Sigmoid colon (tissue), 7 donors: ENCODE measurements around the gene PKDCC. TPM values are rescaled to one million over a fixed set of nuclear protein-coding genes. Genes with fewer than 3 reads are reported as not detected.
"Not testable (repeated sequence)": the region's sequence is repeated elsewhere in the genome, so short reads cannot be mapped to it uniquely, and the experiment has no call there.

ENCODE experiments used
- DNase-seq: peaks from one replicate; pipeline ENCODE4 v3.0.0-alpha.2; 2019
- H3K27ac ChIP-seq, 4 donors: fragments of 200-600 bp; sonication (generic); one replicate each; pipeline ENCODE4 v1.5.1; 2016 to 2019; ENCODE audit warnings: mild to moderate bottlenecking in 1 of 4
- H3K27me3 ChIP-seq, 3 donors: fragments of 200-600 bp; sonication (generic); one replicate each; pipeline ENCODE4 v1.5.1; 2019; ENCODE audit warnings: mild to moderate bottlenecking in 1 of 3
- H3K36me3 ChIP-seq, 4 donors: fragments of 200-600 bp; sonication (generic); one replicate each; pipeline ENCODE4 v1.5.1; 2016 to 2019
- H3K4me1 ChIP-seq, 4 donors: fragments of 200-600 bp; sonication (generic); one replicate each; pipeline ENCODE4 v1.5.1; 2017 to 2019
- H3K4me3 ChIP-seq, 4 donors: fragments of 200-600 bp; sonication (generic); one replicate each; pipeline ENCODE4 v1.5.1; 2017 to 2019; ENCODE audit warnings: mild to moderate bottlenecking in 2 of 4, moderate library complexity in 1 of 4
- H3K9me3 ChIP-seq, 4 donors: fragments of 200-600 bp in 3 of 4; sonication (generic) in 3 of 4; one replicate each; pipeline versions ENCODE4 v1.5.1 to v1.6.1; 2013 to 2019
- EP300 ChIP-seq, 4 donors: sonication (generic); formaldehyde crosslinking; IDR thresholded peaks; one replicate each; pipeline ENCODE4 v1.6.1; 2017; ENCODE audit warnings: antibody characterized with exemption in 4 of 4
- POLR2A ChIP-seq, 2 donors: fragments of 450-650 bp; IDR thresholded peaks; one replicate each; pipeline ENCODE4 v1.6.1; 2016; ENCODE audit warnings: antibody characterized with exemption in 2 of 2, mild to moderate bottlenecking in 2 of 2, moderate library complexity in 2 of 2
- POLR2AphosphoS5 ChIP-seq, 4 donors: sonication (generic); formaldehyde crosslinking; IDR thresholded peaks; one replicate each; pipeline ENCODE4 v1.6.1; 2017; ENCODE audit warnings: antibody characterized with exemption in 4 of 4
- WGBS, 2 donors: extraction: QIAGEN DNeasy Blood & Tissue Kit; methylation state at CpG; one replicate each; pipeline ENCODE4 v1.1.7; 2013; 5-methylcytosine and 5-hydroxymethylcytosine counted together
- intact Hi-C: fragments of 100-400 bp; cut with DNase I; formaldehyde crosslinking; loops from one replicate; pipeline ENCODE4 v1.15.1; 2023
- polyA plus RNA-seq, 3 donors: library from polyadenylated mRNA; stranded (reverse); fragments of 200-250 nt; gene quantifications; one replicate each; pipeline ENCODE4 v1.2.3, GENCODE V29; 2013
- total RNA-seq, 4 donors: library from RNA; depleted of rRNA; stranded (reverse); fragments of >200 nt; gene quantifications; one replicate each; pipeline ENCODE4 v1.1.0, GENCODE V29; 2016
- TF ChIP-seq, protein P1 (sequence below), 4 experiments: fragments of 450-650 bp in 3 of 4; fragments of 200-600 bp in 1 of 4; IDR thresholded peaks; one replicate each; pipeline ENCODE4 v1.5.1; 2016 to 2019; ENCODE audit warnings: antibody characterized with exemption in 4 of 4, mild to moderate bottlenecking in 3 of 4, moderate library complexity in 2 of 4
- donor health status: healthy with polysubstance abuse.
- donor health status: Bipolar disorder and iron deficiency.
- donor health status: healthy.

Gene PKDCC
- total and polyA plus RNA-seq, 7 donors = 13.9 to 106 (median 67.7) TPM

DNA sequence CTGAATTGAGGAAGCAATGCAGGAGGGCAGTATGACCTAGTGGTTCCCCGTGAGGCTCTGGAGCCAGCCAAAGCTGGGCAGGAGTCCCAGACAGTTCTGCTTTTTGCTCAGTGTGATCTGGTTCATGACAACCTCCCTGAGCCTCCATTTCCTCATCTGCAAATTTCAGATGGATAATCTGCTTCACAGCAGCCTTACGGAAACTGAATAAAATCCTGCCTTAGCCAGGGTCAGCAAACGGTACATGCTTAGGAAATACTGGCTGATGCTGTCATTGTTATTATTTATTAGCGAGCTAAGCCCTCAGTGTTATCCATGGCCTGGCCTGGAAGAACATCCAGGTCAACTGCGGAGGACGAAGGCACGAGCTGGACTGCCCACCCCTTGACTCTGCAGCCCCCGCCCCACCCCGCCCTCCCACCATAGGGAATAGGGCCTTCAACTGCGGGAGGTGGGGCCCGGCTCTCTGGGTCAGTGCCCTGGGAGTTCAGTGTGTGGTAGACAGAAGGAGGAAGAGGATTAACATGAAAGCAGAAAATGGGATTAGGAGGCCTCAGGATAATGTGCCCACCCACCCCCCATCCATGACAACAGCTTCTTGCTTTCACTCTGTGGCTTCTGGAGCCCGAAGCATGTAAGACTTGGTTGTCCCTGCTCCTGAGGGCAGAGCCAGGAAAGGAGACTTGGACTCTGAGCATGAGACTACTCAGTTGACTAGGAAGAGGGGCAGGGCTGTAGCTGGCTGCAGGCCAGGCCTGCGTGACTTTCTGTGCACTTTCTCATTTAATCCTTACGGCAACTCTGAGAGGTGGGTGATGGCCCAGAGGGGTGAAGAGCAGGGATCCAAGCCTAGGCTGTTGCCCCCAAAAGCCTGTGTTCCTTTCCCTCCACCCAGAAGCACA lies 13.1 kb downstream of the PKDCC start:
- Histone ChIP-seq H3K27me3 (no peaks in the 10 kb centered on the region), H3K9me3 (no peaks in the 10 kb centered on the region), H3K27ac (peak overlapping the region; percentile 96 to 99 (median 96)), H3K36me3 (peaks cover 20 to 37% (median 26%) of the 10 kb centered on the region in 4 donors), H3K4me1 (peaks cover 0 to 89% (median 80%) of the 10 kb centered on the region in 4 donors), H3K4me3 (no peak overlapping the region)
- DNase-seq = peak; percentile 87
- TF ChIP-seq POLR2AphosphoS5 (IDR thresholded peaks at IDR 0.05) (peak in 3 of 4 donors; percentile 59 to 67 (median 64)), POLR2A (IDR thresholded peaks at IDR 0.05) (no peak)
- intact Hi-C loops = no loop called here
- WGBS, 2 donors = 17 to 44% methylated on average over 14 of the region's 14 CpGs

- 12 to 53% methylated on average over 1 of the region's 1 CpG for WGBS, 2 donors
- Histone ChIP-seq H3K4me3 (no peak overlapping the region), H3K36me3 (peaks cover 20 to 31% (median 24%) of the 10 kb centered on the region in 4 donors), H3K27me3 (no peaks in the 10 kb centered on the region), H3K27ac (peak overlapping the region; percentile 96 to 99 (median 96)), H3K4me1 (peaks cover 0 to 80% (median 72%) of the 10 kb centered on the region in 4 donors), H3K9me3 (no peaks in the 10 kb centered on the region)
- intact Hi-C loops = no loop called here
- no peak for DNase-seq
- TF ChIP-seq, protein P1, sequence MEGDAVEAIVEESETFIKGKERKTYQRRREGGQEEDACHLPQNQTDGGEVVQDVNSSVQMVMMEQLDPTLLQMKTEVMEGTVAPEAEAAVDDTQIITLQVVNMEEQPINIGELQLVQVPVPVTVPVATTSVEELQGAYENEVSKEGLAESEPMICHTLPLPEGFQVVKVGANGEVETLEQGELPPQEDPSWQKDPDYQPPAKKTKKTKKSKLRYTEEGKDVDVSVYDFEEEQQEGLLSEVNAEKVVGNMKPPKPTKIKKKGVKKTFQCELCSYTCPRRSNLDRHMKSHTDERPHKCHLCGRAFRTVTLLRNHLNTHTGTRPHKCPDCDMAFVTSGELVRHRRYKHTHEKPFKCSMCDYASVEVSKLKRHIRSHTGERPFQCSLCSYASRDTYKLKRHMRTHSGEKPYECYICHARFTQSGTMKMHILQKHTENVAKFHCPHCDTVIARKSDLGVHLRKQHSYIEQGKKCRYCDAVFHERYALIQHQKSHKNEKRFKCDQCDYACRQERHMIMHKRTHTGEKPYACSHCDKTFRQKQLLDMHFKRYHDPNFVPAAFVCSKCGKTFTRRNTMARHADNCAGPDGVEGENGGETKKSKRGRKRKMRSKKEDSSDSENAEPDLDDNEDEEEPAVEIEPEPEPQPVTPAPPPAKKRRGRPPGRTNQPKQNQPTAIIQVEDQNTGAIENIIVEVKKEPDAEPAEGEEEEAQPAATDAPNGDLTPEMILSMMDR (IDR thresholded peaks at IDR 0.05) = no peak
- TF ChIP-seq EP300 (IDR thresholded peaks at IDR 0.05) (no peak), POLR2AphosphoS5 (IDR thresholded peaks at IDR 0.05) (no peak), POLR2A (IDR thresholded peaks at IDR 0.05) (no peak)
Observed at GRCh38 chr2:42061839-42062238, 14.0 kb downstream of the PKDCC start.

GRCh38 chr2:42063431-42064171 lies 15.8 kb downstream of the PKDCC start:
- no peaks in the 10 kb centered on the region for H3K9me3 ChIP-seq
- H3K27ac ChIP-seq = peak overlapping the region; percentile 75 to 96 (median 96)
- 23 to 67% methylated on average over 5 of the region's 5 CpGs for WGBS, 2 donors
- TF ChIP-seq POLR2A (IDR thresholded peaks at IDR 0.05) (no peak), POLR2AphosphoS5 (IDR thresholded peaks at IDR 0.05) (no peak), EP300 (IDR thresholded peaks at IDR 0.05) (no peak)
- TF ChIP-seq, protein P1 (IDR thresholded peaks at IDR 0.05) = no peak
- no peaks in the 10 kb centered on the region for H3K27me3 ChIP-seq
- H3K36me3 ChIP-seq = peaks cover 3 to 14% (median 8%) of the 10 kb centered on the region in 4 donors
- peaks cover 0 to 82% (median 74%) of the 10 kb centered on the region in 4 donors for H3K4me1 ChIP-seq
- no peak for DNase-seq
- H3K4me3 ChIP-seq = no peak overlapping the region
- intact Hi-C loops = no loop called here

DNA sequence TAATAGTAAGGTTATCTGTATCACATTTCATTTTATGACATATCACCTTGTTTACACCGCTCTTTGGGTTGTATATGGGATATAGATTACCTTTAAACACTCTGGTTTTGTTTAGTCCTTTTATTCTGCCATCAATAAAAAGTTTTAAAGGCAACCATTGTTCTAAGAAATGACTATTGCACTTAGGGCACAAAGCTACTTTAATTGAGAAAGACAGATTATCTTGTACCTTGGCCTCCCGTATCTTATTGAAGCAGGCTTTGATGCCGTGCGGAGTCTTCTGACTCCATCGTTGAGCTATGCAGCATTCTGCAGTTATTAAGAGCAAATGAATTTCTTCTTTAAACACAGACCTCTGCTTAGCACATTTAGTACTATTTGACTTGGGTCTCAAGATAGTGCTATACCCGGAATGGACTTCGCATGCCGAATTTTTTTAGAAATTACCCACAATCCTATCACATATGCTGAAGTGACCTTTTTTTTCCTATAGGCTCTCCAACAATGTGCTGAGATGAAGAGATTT lies 16.7 kb downstream of the PKDCC start:
- TF ChIP-seq POLR2AphosphoS5 (IDR thresholded peaks at IDR 0.05) (peak; percentile 19 to 85 (median 68)), EP300 (IDR thresholded peaks at IDR 0.05) (peak; percentile 31 to 96 (median 86))
- TF ChIP-seq, protein P1 (IDR thresholded peaks at IDR 0.05) = no peak
- no peak overlapping the region for H3K4me3 ChIP-seq
- DNase-seq = no peak
- peaks cover 0 to 5% (median under 1%) of the 10 kb centered on the region in 4 donors for H3K36me3 ChIP-seq
- no peaks in the 10 kb centered on the region for H3K9me3 ChIP-seq
- peaks cover 0 to 81% (median 76%) of the 10 kb centered on the region in 4 donors for H3K4me1 ChIP-seq
- H3K27ac ChIP-seq = peak overlapping the region; percentile 75 to 96 (median 96)
- no peaks in the 10 kb centered on the region for H3K27me3 ChIP-seq
- whole genome bisulfite sequencing, 2 donors = 15 to 59% methylated on average over 8 of the region's 8 CpGs
- intact Hi-C loops = no loop called here

GRCh38 chr2:42065753-42066152 lies 17.9 kb downstream of the PKDCC start:
- H3K27me3 ChIP-seq, DNase-seq, H3K9me3 ChIP-seq, H3K36me3 ChIP-seq, H3K4me3 ChIP-seq, intact Hi-C loops: not testable (repeated sequence)
- Histone ChIP-seq H3K4me1 (peaks cover 0 to 69% (median 64%) of the 10 kb centered on the region in 4 donors), H3K27ac (peak overlapping the region in 3 of 4 donors; percentile 96)
- 75 to 93% methylated on average over 5 of the region's 5 CpGs for WGBS, 2 donors

DNA sequence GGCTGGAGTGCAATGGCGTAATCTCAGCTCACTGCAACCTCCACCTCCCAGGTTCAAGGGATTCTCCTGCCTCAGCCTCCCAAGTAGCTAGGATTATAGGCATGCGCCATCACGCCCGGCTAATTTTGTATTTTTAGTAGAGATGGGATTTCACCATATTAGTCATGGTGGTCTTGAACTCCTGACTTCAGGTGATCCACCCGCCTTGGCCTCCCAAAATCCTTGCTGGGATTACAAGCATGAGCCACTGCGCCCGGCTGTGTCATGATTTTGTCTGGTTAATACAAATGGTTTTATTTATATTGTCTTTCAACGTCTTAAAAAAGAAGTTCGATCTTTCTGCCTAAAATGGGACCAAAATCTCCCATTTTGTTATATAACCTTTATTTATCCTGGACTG lies 19.2 kb downstream of the PKDCC start:
- Histone ChIP-seq H3K27ac (peak overlapping the region in 3 of 4 donors; percentile 45 to 96 (median 58)), H3K4me1 (peaks cover 0 to 58% (median 54%) of the 10 kb centered on the region in 4 donors)
- DNase-seq, H3K4me3 ChIP-seq, H3K27me3 ChIP-seq, H3K36me3 ChIP-seq, H3K9me3 ChIP-seq, intact Hi-C loops: not testable (repeated sequence)
- WGBS, 2 donors = 92 to 95% methylated on average over 9 of the region's 9 CpGs
